Loucy (cell line): ENCODE results near the gene ERAP2.

Experiments used
- H2AFZ ChIP-seq: fragments of 200-600 bp; sonication (generic); 2 replicates; pipeline ENCODE4 v1.6.0; 2016; ENCODE audit warnings: antibody characterized with exemption, mild to moderate bottlenecking, low read length, moderate library complexity
- H3F3A ChIP-seq: fragments of 200-600 bp; 2 replicates; pipeline ENCODE4 v1.6.0; 2016; ENCODE audit warnings: antibody characterized with exemption, low read depth, mild to moderate bottlenecking
- H3K27me3 ChIP-seq: fragments of 200-600 bp; sonication (generic); 2 replicates; pipeline ENCODE4 v1.6.1; 2014; ENCODE audit warnings: low read length, mild to moderate bottlenecking; ENCODE audit not compliant: insufficient read depth, poor library complexity, severe bottlenecking
- H3K36me3 ChIP-seq: fragments of 200-600 bp; sonication (generic); 2 replicates; pipeline ENCODE4 v1.6.1; 2016; ENCODE audit warnings: low read length; ENCODE audit not compliant: insufficient read depth
- H3K4me1 ChIP-seq: fragments of 200-600 bp; sonication (generic); 2 replicates; pipeline ENCODE4 v1.5.1; 2014; ENCODE audit warnings: low read length, mild to moderate bottlenecking; ENCODE audit not compliant: insufficient read depth, poor library complexity, severe bottlenecking
- H3K4me2 ChIP-seq: fragments of 200-600 bp; sonication (generic); 2 replicates; pipeline ENCODE4 v1.6.0; 2014; ENCODE audit warnings: antibody characterized with exemption, low read length, low read depth, mild to moderate bottlenecking; ENCODE audit not compliant: poor library complexity, severe bottlenecking
- H3K4me3 ChIP-seq: fragments of 200-600 bp; sonication (generic); 2 replicates; pipeline ENCODE4 v1.5.1; 2014; ENCODE audit warnings: low read length, mild to moderate bottlenecking, mixed read lengths; ENCODE audit not compliant: poor library complexity, severe bottlenecking
- H3K79me2 ChIP-seq: fragments of 200-600 bp; sonication (generic); 2 replicates; pipeline ENCODE4 v1.6.1; 2014; ENCODE audit warnings: low read length; ENCODE audit not compliant: insufficient read depth
- H3K9ac ChIP-seq: fragments of 200-600 bp; sonication (generic); 2 replicates; pipeline ENCODE4 v1.6.0; 2014; ENCODE audit warnings: mild to moderate bottlenecking, low read depth, low read length, moderate library complexity; ENCODE audit not compliant: poor library complexity, severe bottlenecking
- H3K9me2 ChIP-seq: fragments of 200-600 bp; sonication (generic); replicated peaks from 2 replicates; pipeline ENCODE4 v1.6.1; 2016; ENCODE audit warnings: low read depth, low read length, mixed read lengths
- H3K9me3 ChIP-seq: fragments of 200-600 bp; sonication (generic); 2 replicates; pipeline ENCODE4 v1.6.1; 2014; ENCODE audit warnings: mild to moderate bottlenecking, antibody characterized with exemption, low read length, low read depth; ENCODE audit not compliant: insufficient read depth
- H4K20me1 ChIP-seq: fragments of 200-600 bp; sonication (generic); 2 replicates; pipeline ENCODE4 v1.6.0; 2014; ENCODE audit warnings: antibody characterized with exemption, low read length, mild to moderate bottlenecking; ENCODE audit not compliant: insufficient read depth, poor library complexity, severe bottlenecking
- EZH2phosphoT487 ChIP-seq: fragments of 200-600 bp; IDR thresholded peaks from 2 replicates; pipeline ENCODE4 v1.6.1; 2018; ENCODE audit warnings: antibody characterized with exemption, mild to moderate bottlenecking, moderate library complexity, borderline replicate concordance
- TF ChIP-seq, protein P1 (sequence below): fragments of 200-600 bp; sonication (generic); conservative IDR thresholded peaks from 2 replicates; pipeline ENCODE4 v1.5.1; 2014; ENCODE audit warnings: mild to moderate bottlenecking, antibody characterized with exemption, low read length

The ERAP2 gene

GRCh38 chr5:96856371-96856770 is 19.9 kb upstream of the ERAP2 start:
- no peaks in the 10 kb centered on the region for H3K36me3 ChIP-seq
- TF ChIP-seq, protein P1, sequence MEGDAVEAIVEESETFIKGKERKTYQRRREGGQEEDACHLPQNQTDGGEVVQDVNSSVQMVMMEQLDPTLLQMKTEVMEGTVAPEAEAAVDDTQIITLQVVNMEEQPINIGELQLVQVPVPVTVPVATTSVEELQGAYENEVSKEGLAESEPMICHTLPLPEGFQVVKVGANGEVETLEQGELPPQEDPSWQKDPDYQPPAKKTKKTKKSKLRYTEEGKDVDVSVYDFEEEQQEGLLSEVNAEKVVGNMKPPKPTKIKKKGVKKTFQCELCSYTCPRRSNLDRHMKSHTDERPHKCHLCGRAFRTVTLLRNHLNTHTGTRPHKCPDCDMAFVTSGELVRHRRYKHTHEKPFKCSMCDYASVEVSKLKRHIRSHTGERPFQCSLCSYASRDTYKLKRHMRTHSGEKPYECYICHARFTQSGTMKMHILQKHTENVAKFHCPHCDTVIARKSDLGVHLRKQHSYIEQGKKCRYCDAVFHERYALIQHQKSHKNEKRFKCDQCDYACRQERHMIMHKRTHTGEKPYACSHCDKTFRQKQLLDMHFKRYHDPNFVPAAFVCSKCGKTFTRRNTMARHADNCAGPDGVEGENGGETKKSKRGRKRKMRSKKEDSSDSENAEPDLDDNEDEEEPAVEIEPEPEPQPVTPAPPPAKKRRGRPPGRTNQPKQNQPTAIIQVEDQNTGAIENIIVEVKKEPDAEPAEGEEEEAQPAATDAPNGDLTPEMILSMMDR: no peak
- TF ChIP-seq EZH2phosphoT487: no peak
- no peaks in the 10 kb centered on the region for H3K27me3 ChIP-seq
- no peak overlapping the region for H2AFZ ChIP-seq
- peaks cover 50% of the 10 kb centered on the region for H3K4me1 ChIP-seq
- H3F3A ChIP-seq: no peaks in the 10 kb centered on the region
- H3K9me2 ChIP-seq: no peaks in the 10 kb centered on the region
- H3K9ac ChIP-seq: no peak overlapping the region
- H3K4me2 ChIP-seq: no peak overlapping the region
- H3K4me3 ChIP-seq: no peak overlapping the region
- H4K20me1 ChIP-seq: no peaks in the 10 kb centered on the region
- no peaks in the 10 kb centered on the region for H3K79me2 ChIP-seq
- no peaks in the 10 kb centered on the region for H3K9me3 ChIP-seq

DNA sequence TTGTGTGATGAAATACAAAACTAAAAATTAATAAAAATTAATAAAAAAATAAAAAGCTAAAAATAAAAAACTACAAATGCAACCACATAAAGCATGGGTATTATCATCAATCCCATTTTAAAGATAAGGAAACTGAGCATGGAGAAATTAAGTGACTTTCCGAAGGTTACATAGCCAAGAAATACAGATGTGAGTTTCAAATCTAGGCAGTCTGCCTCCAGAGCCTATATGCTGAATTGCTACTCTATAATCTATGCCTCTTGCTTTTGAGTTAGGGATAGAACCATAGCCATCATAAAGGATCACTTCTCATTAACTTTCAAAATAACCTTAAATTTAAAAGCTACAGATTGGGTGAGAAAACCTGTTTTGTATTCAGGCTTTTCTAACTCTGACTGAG is 18.8 kb upstream of the ERAP2 start:
- no peaks in the 10 kb centered on the region for H3K79me2 ChIP-seq
- no peak overlapping the region for H3K9ac ChIP-seq
- H3K4me1 ChIP-seq: peaks cover 50% of the 10 kb centered on the region
- H2AFZ ChIP-seq: peak overlapping the region; percentile 27; the same call in 1 of the 2 replicates
- no peaks in the 10 kb centered on the region for H3K36me3 ChIP-seq
- H3K27me3 ChIP-seq: no peaks in the 10 kb centered on the region
- no peaks in the 10 kb centered on the region for H4K20me1 ChIP-seq
- H3K9me2 ChIP-seq: no peaks in the 10 kb centered on the region
- H3K4me2 ChIP-seq: no peak overlapping the region
- TF ChIP-seq, protein P1: peak; percentile 35
- no peak for TF ChIP-seq EZH2phosphoT487
- no peak overlapping the region for H3K4me3 ChIP-seq
- H3K9me3 ChIP-seq: no peaks in the 10 kb centered on the region
- no peaks in the 10 kb centered on the region for H3F3A ChIP-seq

DNA sequence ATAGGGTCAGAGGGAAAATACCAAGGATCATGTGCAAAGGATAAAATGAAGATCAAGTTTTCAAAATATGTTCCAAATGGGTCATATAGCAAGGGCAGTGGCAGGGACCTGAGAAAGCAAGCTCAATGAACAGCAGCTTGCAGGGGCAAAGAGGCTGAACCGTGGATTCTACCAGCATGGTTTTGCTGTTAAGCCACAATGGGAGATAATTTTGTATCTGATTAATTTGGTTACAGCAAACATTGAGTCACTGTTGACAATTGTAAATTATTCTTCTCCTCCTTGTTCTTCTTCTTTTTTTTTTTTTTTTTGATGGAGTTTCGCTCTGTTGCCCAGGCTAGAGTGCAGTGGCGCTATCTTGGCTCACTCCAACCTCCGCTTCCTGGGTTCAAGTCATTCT is 18.4 kb upstream of the ERAP2 start:
- Histone ChIP-seq H3K36me3 (no peaks in the 10 kb centered on the region), H3K4me2 (no peak overlapping the region), H4K20me1 (no peaks in the 10 kb centered on the region), H3K9me2 (no peaks in the 10 kb centered on the region), H3K9me3 (no peaks in the 10 kb centered on the region), H3K27me3 (no peaks in the 10 kb centered on the region), H3F3A (no peaks in the 10 kb centered on the region), H3K4me3 (no peak overlapping the region), H3K9ac (no peak overlapping the region), H3K79me2 (no peaks in the 10 kb centered on the region), H2AFZ (peak overlapping the region; percentile 27; the same call in 1 of the 2 replicates), H3K4me1 (peaks cover 55% of the 10 kb centered on the region)
- TF ChIP-seq EZH2phosphoT487: no peak
- TF ChIP-seq, protein P1: no peak
